Ureter (tissue), 1 donor: ENCODE measurements around the gene DNAI7. TPM values are rescaled to one million over a fixed set of nuclear protein-coding genes. Genes with fewer than 3 reads are reported as not detected.

Experiments
- DNase-seq: peaks from one replicate; pipeline ENCODE4 v3.0.0-alpha.2; 2020; ENCODE audit warnings: low spot score
- total RNA-seq: library from RNA; stranded (reverse); gene quantifications from one replicate; pipeline ENCODE4 v1.2.4, GENCODE V29; 2023
- donor health status: DM: yes; HTN: yes; CAD: no.

The DNAI7 gene
- total RNA-seq, 1 donor from 2014 or later, result 1.5 TPM

GRCh38 chr12:25100194-25101091, 94.5 kb downstream of the DNAI7 start:
- DNase-seq, result no peak

- DNase-seq, result no peak
Measured at GRCh38 chr12:25099010-25099409, 96.0 kb downstream of the DNAI7 start.

GRCh38 chr12:25089738-25090137, 105.2 kb downstream of the DNAI7 start:
- no peak for DNase-seq

- no peak for DNase-seq
Measured at GRCh38 chr12:25087596-25087995, 107.4 kb downstream of the DNAI7 start.

- no peak for DNase-seq
Measured at GRCh38 chr12:25084816-25085215, 110.1 kb downstream of the DNAI7 start.

GRCh38 chr12:25083211-25083610, 111.7 kb downstream of the DNAI7 start:
- no peak for DNase-seq

- DNase-seq, result no peak
Measured at GRCh38 chr12:25082628-25083027, 112.3 kb downstream of the DNAI7 start.

- no peak for DNase-seq
Measured at GRCh38 chr12:25079393-25079792, 115.6 kb downstream of the DNAI7 start.

- DNase-seq, result no peak
Measured at GRCh38 chr12:25074954-25075353, 120.0 kb downstream of the DNAI7 start.

GRCh38 chr12:25074113-25074512, 120.8 kb downstream of the DNAI7 start:
- no peak for DNase-seq

GRCh38 chr12:25072906-25073650, 121.9 kb downstream of the DNAI7 start:
- DNase-seq, result no peak

- DNase-seq, result no peak
Measured at GRCh38 chr12:25071366-25071765, 123.6 kb downstream of the DNAI7 start.

GRCh38 chr12:25069224-25069623, 125.7 kb downstream of the DNAI7 start:
- no peak for DNase-seq

- DNase-seq, result no peak
Measured at GRCh38 chr12:25065035-25065434, 129.9 kb downstream of the DNAI7 start.

- DNase-seq, result no peak
Measured at GRCh38 chr12:25063873-25064628, 130.9 kb downstream of the DNAI7 start.

- no peak for DNase-seq
Measured at GRCh38 chr12:25058658-25059058, 136.3 kb downstream of the DNAI7 start.

Other genes with a start within 250 kb of the DNAI7 start
- gene BCAT1, start 246.1 kb downstream of the DNAI7 start, total RNA-seq, result 19.3 TPM
- gene ETFRF1, start 77 bp upstream of the DNAI7 start, total RNA-seq, result 30.2 TPM
- 33.8 TPM for gene KRAS, start 55.8 kb upstream of the DNAI7 start, total RNA-seq